GM12878 (cell line): ENCODE results near the gene EDEM2. TPM values are rescaled to one million over a fixed set of nuclear protein-coding genes. Genes with fewer than 3 reads are reported as not detected.
A peak's percentile ranks its signal among the peaks of the same experiment; 100 is the strongest.

Experiments
- IKZF1 ChIP-seq: fragments of 450-650 bp; conservative IDR thresholded peaks from 2 replicates; pipeline ENCODE4 v1.6.1; 2017; ENCODE audit warnings: antibody characterized with exemption, mild to moderate bottlenecking
- NFIC ChIP-seq: IDR thresholded peaks from 2 replicates; pipeline ENCODE4 v1.6.1; 2012; ENCODE audit warnings: low read depth, mild to moderate bottlenecking, inconsistent platforms, low read length, moderate library complexity
- NFXL1 ChIP-seq: fragments of 450-650 bp; IDR thresholded peaks from 2 replicates; pipeline ENCODE4 v1.6.1; 2017; ENCODE audit warnings: antibody characterized with exemption, mild to moderate bottlenecking, borderline replicate concordance
- PAX5 ChIP-seq: IDR thresholded peaks from 2 replicates; pipeline ENCODE4 v1.6.1; 2011; ENCODE audit warnings: low read depth, low read length, borderline replicate concordance
- STAT3 ChIP-seq: IDR thresholded peaks from 2 replicates; pipeline ENCODE4 v1.6.1; 2011; ENCODE audit warnings: low read depth, low read length, improper control_type of control experiment
- SUPT20H ChIP-seq: IDR thresholded peaks from 2 replicates; pipeline ENCODE4 v1.6.1; 2011; ENCODE audit warnings: low read depth, mild to moderate bottlenecking, low read length, moderate library complexity, borderline replicate concordance; ENCODE audit not compliant: control insufficient read depth
- ZSCAN29 ChIP-seq: fragments of 450-650 bp; IDR thresholded peaks from 2 replicates; pipeline ENCODE4 v1.6.1; 2017; ENCODE audit warnings: mild to moderate bottlenecking, moderate library complexity
- polyA plus RNA-seq, 11 experiments: library from polyadenylated mRNA; depleted of rRNA in 4 of 11; unstranded in 6 of 11; stranded (reverse) in 5 of 11; fragments of >200 nt; fragmentation: Nextera tagmentation in 4 of 11; fragmentation: Illumina TruSeq in 1 of 11; extraction: Ambion mirVana in 4 of 11; extraction: Trizol in 1 of 11; gene quantifications; 1 replicate in 1 of 11; 2 replicates in 10 of 11; pipeline versions ENCODE4 v1.2.1 to v1.2.3, GENCODE V29; 2011 to 2016; ENCODE audit warnings: inconsistent platforms in 2 of 11, missing spikeins in 2 of 11, low read depth in 1 of 11
- total RNA-seq, 4 experiments: library from RNA; depleted of rRNA in 3 of 4; stranded (reverse); fragments of >200 nt in 3 of 4; fragmentation: Illumina TruSeq in 1 of 4; extraction: Trizol in 1 of 4; gene quantifications; 2 replicates each; pipeline versions ENCODE4 v1.2.1 to v1.2.3, GENCODE V29; 2013 to 2021
- TF ChIP-seq, protein P1 (sequence below): fragments of 450-650 bp; IDR thresholded peaks from 2 replicates; pipeline ENCODE4 v1.6.1; 2017; ENCODE audit warnings: antibody characterized with exemption, mild to moderate bottlenecking, moderate library complexity

EDEM2 gene
- total and polyA plus RNA-seq, 10 of the 15 experiments (the other 5 are each of a cell fraction or from before 2014, with no cell fraction given): 9.9 to 24.8 (median 14.8) TPM

DNA sequence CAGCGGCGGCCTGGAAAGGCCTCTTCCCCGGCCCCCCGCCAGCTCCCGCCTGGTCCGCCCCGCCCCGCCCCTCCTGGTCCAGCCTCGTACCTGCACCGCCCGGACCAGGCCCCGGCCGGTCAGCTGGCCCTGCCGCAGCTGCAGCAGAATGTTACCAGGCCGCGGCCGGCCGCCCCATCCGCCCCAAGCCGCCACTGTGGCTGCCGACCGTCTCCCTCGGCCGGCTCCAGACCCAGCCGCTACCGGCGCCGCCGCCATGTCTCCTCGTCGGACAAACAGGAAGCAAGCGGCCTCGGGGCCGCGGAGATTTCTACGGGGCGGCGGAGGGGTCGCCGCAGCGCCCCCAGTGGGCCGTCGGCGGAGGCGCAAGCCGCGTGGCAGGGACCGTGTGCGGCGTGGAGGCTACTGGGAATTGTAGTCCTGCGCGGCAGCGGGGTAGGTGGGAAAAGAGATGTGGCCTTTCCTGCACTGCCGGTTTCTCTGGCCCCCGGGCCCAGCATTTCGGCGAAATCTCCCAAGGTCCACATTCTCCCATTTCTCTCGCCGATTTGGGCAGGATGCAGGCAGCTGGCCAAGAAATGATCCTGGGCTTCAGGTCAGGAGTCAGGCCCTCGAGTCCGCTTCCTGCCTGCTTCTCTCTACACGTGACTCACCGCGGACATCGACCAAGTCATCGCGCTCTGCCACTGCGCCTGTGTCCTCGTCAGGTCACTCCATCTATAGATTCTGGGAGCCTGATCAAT is 54.4 kb downstream of the EDEM2 start, which contains the start of gene TRPC4AP (continued):
- TF ChIP-seq SUPT20H (no peak), ZSCAN29 (no peak), NFXL1 (no peak), NFIC (no peak), IKZF1 (peak; percentile 94), STAT3 (no peak), PAX5 (peak; percentile 43; the same call in 1 of the 2 replicates)
- TF ChIP-seq, protein P1, sequence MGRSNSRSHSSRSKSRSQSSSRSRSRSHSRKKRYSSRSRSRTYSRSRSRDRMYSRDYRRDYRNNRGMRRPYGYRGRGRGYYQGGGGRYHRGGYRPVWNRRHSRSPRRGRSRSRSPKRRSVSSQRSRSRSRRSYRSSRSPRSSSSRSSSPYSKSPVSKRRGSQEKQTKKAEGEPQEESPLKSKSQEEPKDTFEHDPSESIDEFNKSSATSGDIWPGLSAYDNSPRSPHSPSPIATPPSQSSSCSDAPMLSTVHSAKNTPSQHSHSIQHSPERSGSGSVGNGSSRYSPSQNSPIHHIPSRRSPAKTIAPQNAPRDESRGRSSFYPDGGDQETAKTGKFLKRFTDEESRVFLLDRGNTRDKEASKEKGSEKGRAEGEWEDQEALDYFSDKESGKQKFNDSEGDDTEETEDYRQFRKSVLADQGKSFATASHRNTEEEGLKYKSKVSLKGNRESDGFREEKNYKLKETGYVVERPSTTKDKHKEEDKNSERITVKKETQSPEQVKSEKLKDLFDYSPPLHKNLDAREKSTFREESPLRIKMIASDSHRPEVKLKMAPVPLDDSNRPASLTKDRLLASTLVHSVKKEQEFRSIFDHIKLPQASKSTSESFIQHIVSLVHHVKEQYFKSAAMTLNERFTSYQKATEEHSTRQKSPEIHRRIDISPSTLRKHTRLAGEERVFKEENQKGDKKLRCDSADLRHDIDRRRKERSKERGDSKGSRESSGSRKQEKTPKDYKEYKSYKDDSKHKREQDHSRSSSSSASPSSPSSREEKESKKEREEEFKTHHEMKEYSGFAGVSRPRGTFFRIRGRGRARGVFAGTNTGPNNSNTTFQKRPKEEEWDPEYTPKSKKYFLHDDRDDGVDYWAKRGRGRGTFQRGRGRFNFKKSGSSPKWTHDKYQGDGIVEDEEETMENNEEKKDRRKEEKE: no peak
